Inferior parietal cortex (tissue), 1 donor: ENCODE results near the gene TRIL.

Experiments used
- DNase-seq: peaks from one replicate; pipeline ENCODE4 v3.0.0-alpha.2; 2016; ENCODE audit errors: extremely low spot score

Gene TRIL

DNA sequence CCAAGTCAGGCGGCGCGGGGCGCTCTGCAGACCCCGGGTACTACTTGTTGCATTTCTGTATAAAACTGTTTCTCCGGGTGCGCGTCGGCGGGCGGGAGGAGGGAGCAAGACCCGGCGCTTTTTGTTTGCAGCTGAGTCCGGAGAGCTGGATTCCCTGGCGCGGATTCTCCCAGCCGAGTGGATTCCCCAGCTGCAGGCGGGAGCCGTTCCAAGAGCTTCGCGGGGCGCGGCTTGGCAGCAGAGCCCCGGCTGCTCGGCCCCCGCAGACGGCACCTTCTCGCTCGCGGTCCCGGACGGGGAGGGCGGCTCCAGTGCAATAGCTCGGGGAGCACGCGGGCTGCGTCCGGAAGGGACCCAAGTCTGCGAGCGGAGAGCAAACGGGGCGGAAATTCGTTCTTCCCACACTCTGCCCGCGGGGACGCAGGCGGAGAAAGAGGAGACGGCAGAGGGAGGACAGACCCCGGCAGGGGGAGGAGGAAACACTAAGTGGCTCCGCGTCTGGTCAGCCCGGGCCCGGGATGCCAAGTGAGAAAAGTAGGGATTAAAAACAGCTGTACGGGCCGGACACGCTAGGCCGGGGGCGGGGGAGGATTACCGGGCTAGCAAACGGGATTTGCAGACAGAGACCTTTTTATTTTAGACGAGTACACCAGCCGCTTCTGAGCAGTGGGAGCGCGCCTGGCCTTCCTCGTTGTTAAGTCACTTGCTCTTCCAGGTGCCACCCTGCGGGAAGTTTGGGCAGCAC lies at the start of gene TRIL:
Gene TRIL (minus strand): TSS at position 96 of the 745 bp plus-strand sequence. CDS start 284 bp downstream, outside the sequence.
- DNase-seq: peak; percentile 49

- no peak for DNase-seq
Observed at GRCh38 chr7:29007127-29007526, 49.0 kb upstream of the TRIL start.

GRCh38 chr7:29005829-29006228 lies 47.7 kb upstream of the TRIL start:
- DNase-seq: no peak

DNA sequence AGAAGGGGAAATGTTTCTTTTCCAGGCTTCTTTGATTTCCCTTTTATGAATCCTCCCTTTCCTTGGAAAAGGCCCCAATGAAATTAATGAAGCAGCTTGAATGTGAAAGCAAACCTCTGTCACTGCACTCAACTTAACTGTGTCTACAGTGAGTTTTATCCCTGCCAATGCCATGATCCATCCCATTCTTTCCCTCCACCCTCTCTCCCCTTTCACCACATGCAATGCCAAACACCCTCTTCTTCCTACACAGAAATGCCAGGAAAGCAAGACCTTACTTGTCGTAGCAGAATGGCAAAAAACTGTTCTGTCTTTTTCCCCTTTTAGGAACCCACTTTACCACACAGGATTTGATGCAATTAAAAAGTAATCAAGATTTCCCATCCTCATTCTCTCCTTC lies 47.3 kb upstream of the TRIL start:
- no peak for DNase-seq

GRCh38 chr7:29003703-29004102 lies 45.6 kb upstream of the TRIL start:
- no peak for DNase-seq

DNA sequence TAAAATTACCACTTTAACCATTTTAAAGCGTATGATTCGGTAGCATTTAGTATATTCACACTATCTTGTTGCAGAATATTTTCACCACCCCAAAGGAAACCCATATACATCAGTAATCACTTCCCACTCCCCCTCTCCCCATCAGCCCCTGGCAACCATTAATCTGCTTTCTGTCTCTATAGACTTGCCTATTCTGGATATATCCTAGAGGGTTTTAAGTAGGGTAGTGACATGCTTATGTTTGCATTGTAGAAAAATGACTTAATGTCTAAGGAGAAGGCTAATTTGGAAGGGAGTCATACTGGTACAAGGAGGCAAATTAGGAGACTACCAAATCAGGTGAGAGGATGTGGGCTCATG lies 42.6 kb upstream of the TRIL start:
- no peak for DNase-seq

- no peak for DNase-seq
Observed at GRCh38 chr7:28999895-29000716, 42.0 kb upstream of the TRIL start.

- DNase-seq: no peak
Observed at GRCh38 chr7:28999427-28999826, 41.3 kb upstream of the TRIL start.

GRCh38 chr7:28998105-28998504 lies 40.0 kb upstream of the TRIL start:
- DNase-seq: no peak

DNA sequence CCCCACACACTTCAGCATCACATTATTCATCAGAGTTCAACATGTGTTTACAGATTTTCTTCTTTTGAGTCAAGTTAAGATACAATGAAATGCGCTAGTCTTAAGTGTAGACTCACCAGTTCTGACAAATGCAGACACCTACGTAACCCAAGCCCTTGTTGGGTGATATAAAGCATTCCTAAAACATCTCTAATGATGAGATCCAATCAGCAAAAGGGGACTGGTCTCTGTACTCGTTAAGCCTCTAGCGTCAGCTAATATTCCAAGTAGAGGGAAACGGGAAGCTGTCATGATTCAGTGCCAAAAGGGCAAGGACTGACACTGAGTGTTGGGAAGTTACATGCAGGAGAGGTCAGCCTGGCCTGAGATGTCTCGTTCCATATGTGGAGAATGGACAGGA lies 38.7 kb upstream of the TRIL start:
- DNase-seq: no peak

DNA sequence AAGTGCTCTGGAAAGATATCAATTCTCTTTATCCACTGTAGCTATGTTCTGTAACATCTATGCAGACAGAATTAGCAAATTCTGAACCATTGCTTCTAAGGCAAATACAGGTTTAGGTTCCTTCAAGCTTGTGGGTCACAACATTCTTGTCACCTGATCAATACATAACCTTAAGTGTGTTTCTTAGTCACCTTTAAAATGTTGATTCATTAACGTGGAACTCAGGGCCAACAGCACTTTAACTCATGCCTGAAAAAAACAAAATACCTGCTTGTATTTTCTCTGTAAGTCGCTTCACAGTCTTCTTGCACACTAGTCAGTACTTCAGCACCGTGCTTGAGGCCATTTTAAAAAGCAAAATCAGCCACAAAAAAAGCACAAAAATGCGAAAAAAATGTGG lies 35.2 kb upstream of the TRIL start:
- no peak for DNase-seq

GRCh38 chr7:28992798-28993197 lies 34.7 kb upstream of the TRIL start:
- DNase-seq: no peak

- no peak for DNase-seq
Observed at GRCh38 chr7:28990200-28990960, 32.2 kb upstream of the TRIL start.

DNA sequence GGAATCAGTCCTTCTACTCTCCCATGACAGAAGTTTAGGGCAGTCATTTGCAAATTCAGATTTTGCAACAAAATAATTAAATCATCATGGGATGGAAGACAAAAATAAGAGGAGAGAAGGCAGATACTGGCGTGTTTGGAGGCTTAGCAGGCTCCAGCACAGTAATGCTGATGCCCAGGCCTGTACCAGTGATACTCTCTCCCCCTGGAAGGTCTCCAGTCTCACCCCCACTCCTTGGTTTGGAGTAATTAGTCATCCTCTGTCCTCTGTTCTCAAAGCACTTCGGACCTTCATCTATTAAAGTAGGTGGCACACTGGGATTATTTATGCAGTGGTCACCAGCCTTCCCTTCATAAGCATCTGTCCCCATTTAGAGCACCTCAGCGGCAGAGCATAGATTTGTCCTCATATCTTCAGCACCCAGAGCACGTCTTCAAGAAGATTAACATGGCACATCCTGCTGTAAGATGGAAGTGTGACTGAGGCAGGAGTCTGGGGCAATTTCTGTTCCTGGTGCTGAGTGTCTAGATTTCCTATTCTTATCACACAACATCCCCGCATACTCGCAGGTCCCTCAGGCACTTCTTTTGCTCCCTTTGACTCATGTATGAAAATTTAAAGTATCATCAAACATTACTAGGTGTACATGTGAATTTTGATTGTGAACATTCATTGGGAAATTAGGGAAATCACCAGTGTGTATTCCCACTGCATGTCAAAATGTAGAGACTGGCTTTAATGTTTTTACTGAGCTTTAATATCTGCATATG lies 31.3 kb upstream of the TRIL start:
- no peak for DNase-seq

GRCh38 chr7:28988810-28989209 lies 30.7 kb upstream of the TRIL start:
- no peak for DNase-seq

GRCh38 chr7:28988091-28988490 lies 30.0 kb upstream of the TRIL start:
- no peak for DNase-seq

GRCh38 chr7:28986765-28987110 lies 28.6 kb upstream of the TRIL start:
- no peak for DNase-seq

GRCh38 chr7:28986028-28986764 lies 28.1 kb upstream of the TRIL start:
- no peak for DNase-seq

GRCh38 chr7:28984631-28985030 lies 26.5 kb upstream of the TRIL start:
- DNase-seq: peak; percentile 66

- DNase-seq: no peak
Observed at GRCh38 chr7:28984217-28984616, 26.1 kb upstream of the TRIL start.
